HCT116 (cell line): ENCODE results near the gene SORL1. TPM values are rescaled to one million over a fixed set of nuclear protein-coding genes. Genes with fewer than 3 reads are reported as not detected.

Experiments
- ATAC-seq: fragments of 200-7000 bp; cut with Tn5 transposase; 2 replicates; pipeline ENCODE4 v1.9.1; 2020; ENCODE audit warnings: mild to moderate bottlenecking, moderate library complexity
- BruUV-seq: library from RNA; stranded (reverse); fragments of 400-500 nt; replicated peaks from 2 replicates; lab custom pipeline; 2021; lab: Mats Ljungman, UMichigan
- CTCF ChIA-PET: fragments of 300-600 bp; sonication (Branson Sonifier 250); formaldehyde crosslinking; loops from one replicate; lab custom pipeline; 2021; ENCODE audit warnings: antibody characterized with exemption; lab: Charles Lee
- POLR2A ChIA-PET: fragments of 300-600, 350-600 bp; sonication (Branson Sonifier 250); formaldehyde crosslinking; loops from one replicate; lab custom pipeline; 2021; ENCODE audit warnings: antibody characterized with exemption; lab: Charles Lee
- RAD21 ChIA-PET, 2 experiments: fragments of 300-600 bp; sonication (Branson Sonifier 250); formaldehyde crosslinking; loops; one replicate each; lab custom pipeline; 2023; ENCODE audit warnings: low total read pairs in 2 of 2; ENCODE audit not compliant: uncharacterized antibody in 2 of 2, unreplicated experiment in 2 of 2, low non-redundant PET in 1 of 2; lab: Charles Lee
- DNase-seq: peaks from one replicate; pipeline ENCODE4 v3.0.0-alpha.2; 2010; ENCODE audit warnings: low read depth, low spot score
- H2AFZ ChIP-seq: fragments of 200-600 bp; shearing (Covaris generic), sonication (generic); 2 replicates; pipeline ENCODE4 v1.6.1; 2017; ENCODE audit warnings: low read depth, mixed run types, mixed read lengths, antibody characterized with exemption, low read length; ENCODE audit not compliant: poor library complexity, severe bottlenecking
- H3K27ac ChIP-seq: 2 replicates; pipeline ENCODE4 v1.5.1; 2012; ENCODE audit warnings: low read depth, low read length
- H3K27me3 ChIP-seq: fragments of 200-600 bp; sonication (generic); 2 replicates; pipeline ENCODE4 v1.6.1; 2016; ENCODE audit warnings: mixed run types, low read length, mixed read lengths; ENCODE audit not compliant: insufficient read depth
- H3K36me3 ChIP-seq, 2 experiments: fragments of 200-500 bp in 1 of 2; fragments of 200-600 bp in 1 of 2; sonication (Bioruptor generic) in 1 of 2; sonication (generic) in 1 of 2; 2 replicates each; pipeline versions ENCODE4 v1.5.1 to v1.6.1; 2014 to 2016; ENCODE audit warnings: low read length in 2 of 2, inconsistent platforms in 1 of 2, mixed read lengths in 1 of 2, mixed run types in 1 of 2; ENCODE audit not compliant: insufficient read depth in 2 of 2, control insufficient read depth in 1 of 2
- H3K4me1 ChIP-seq, 2 experiments: fragments of 200-600 bp in 1 of 2; sonication (generic) in 1 of 2; 2 replicates each; pipeline versions ENCODE4 v1.5.1 to v1.6.1; 2012 to 2017; ENCODE audit warnings: low read length in 2 of 2, inconsistent platforms in 1 of 2, mild to moderate bottlenecking in 1 of 2, mixed read lengths in 1 of 2, mixed run types in 1 of 2, moderate library complexity in 1 of 2; ENCODE audit not compliant: insufficient read depth in 2 of 2, control insufficient read depth in 1 of 2
- H3K4me2 ChIP-seq: fragments of 200-600 bp; sonication (generic); 2 replicates; pipeline ENCODE4 v1.6.1; 2017; ENCODE audit warnings: mixed run types, low read length, mixed read lengths
- H3K4me3 ChIP-seq, 2 experiments: fragments of 200-600 bp in 1 of 2; sonication (generic) in 1 of 2; replicated peaks in 1 of 2; 2 replicates each; pipeline ENCODE4 v1.5.1; 2011 to 2016; ENCODE audit warnings: low read length in 2 of 2, control low read depth in 1 of 2, low read depth in 1 of 2, mild to moderate bottlenecking in 1 of 2, mixed read lengths in 1 of 2, mixed run types in 1 of 2
- H3K79me2 ChIP-seq: fragments of 200-600 bp; sonication (generic); 2 replicates; pipeline ENCODE4 v1.6.1; 2017; ENCODE audit warnings: mild to moderate bottlenecking, mixed run types, low read length, moderate library complexity, mixed read lengths; ENCODE audit not compliant: insufficient read depth
- H3K9ac ChIP-seq: fragments of 200-600 bp; sonication (generic); 2 replicates; pipeline ENCODE4 v1.6.1; 2016; ENCODE audit warnings: low read length, mixed read lengths
- H3K9me2 ChIP-seq: fragments of 200-600 bp; sonication (generic), shearing (Covaris generic); 2 replicates; pipeline ENCODE4 v1.6.1; 2017; ENCODE audit warnings: mixed run types, mild to moderate bottlenecking, moderate library complexity; ENCODE audit not compliant: insufficient read depth
- H3K9me3 ChIP-seq, 2 experiments: fragments of 200-500 bp in 1 of 2; fragments of 200-600 bp in 1 of 2; sonication (Bioruptor generic) in 1 of 2; sonication (generic) in 1 of 2; 2 replicates each; pipeline ENCODE4 v1.6.1; 2014 to 2017; ENCODE audit warnings: low read length in 2 of 2, mixed read lengths in 2 of 2, inconsistent platforms in 1 of 2, low read depth in 1 of 2, mild to moderate bottlenecking in 1 of 2, mixed run types in 1 of 2, moderate library complexity in 1 of 2; ENCODE audit not compliant: control insufficient read depth in 1 of 2, insufficient read depth in 1 of 2
- H4K20me1 ChIP-seq: fragments of 200-600 bp; sonication (generic), shearing (Covaris generic); 2 replicates; pipeline ENCODE4 v1.6.1; 2017; ENCODE audit warnings: mixed run types, mild to moderate bottlenecking, moderate library complexity; ENCODE audit not compliant: insufficient read depth
- CBX3 ChIP-seq: IDR thresholded peaks from 2 replicates; pipeline ENCODE4 v1.6.1; 2012; ENCODE audit warnings: low read depth
- ELF1 ChIP-seq: IDR thresholded peaks from 2 replicates; pipeline ENCODE4 v1.6.1; 2012; ENCODE audit warnings: low read depth, borderline replicate concordance
- EZH2phosphoT487 ChIP-seq: fragments of 200-600 bp; IDR thresholded peaks from 2 replicates; pipeline ENCODE4 v1.6.1; 2018; ENCODE audit warnings: antibody characterized with exemption, borderline replicate concordance
- JUND ChIP-seq: IDR thresholded peaks from 2 replicates; pipeline ENCODE4 v1.6.1; 2012
- RAD21 ChIP-seq: IDR thresholded peaks from 2 replicates; pipeline ENCODE4 v1.6.1; 2012; ENCODE audit warnings: low read depth, mild to moderate bottlenecking
- SIN3A ChIP-seq: IDR thresholded peaks from 2 replicates; pipeline ENCODE4 v1.6.1; 2012; ENCODE audit warnings: low read depth
- ZFX ChIP-seq: fragments of 450-650 bp; IDR thresholded peaks from 2 replicates; pipeline ENCODE4 v1.6.1; 2017
- intact Hi-C: fragments of 100-400 bp; cut with micrococcal nuclease; formaldehyde crosslinking; loops from 2 replicates; pipeline ENCODE4 v1.10.0; 2022
- total RNA-seq: library from RNA; stranded (reverse); gene quantifications from one replicate; pipeline ENCODE4 v1.2.1, GENCODE V29; 2021; ENCODE audit not compliant: unreplicated experiment
- TF ChIP-seq, protein P1 (sequence below): IDR thresholded peaks from 2 replicates; pipeline ENCODE4 v1.6.1; 2011; ENCODE audit warnings: mild to moderate bottlenecking, low read length, moderate library complexity; ENCODE audit not compliant: insufficient replicate concordance; ENCODE audit errors: extremely low read depth
- TF ChIP-seq, protein P2 (sequence below): IDR thresholded peaks from 2 replicates; pipeline ENCODE4 v1.6.1; 2012
- TF ChIP-seq, protein P3 (sequence below): IDR thresholded peaks from 2 replicates; pipeline ENCODE4 v1.6.1; 2012
- TF ChIP-seq, protein P4 (sequence below), 3 experiments: fragments of 200-600 bp in 1 of 3; sonication (generic) in 1 of 3; IDR thresholded peaks in 2 of 3; conservative IDR thresholded peaks in 1 of 3; 2 replicates each; pipeline ENCODE4 v1.5.1; 2012 to 2017; ENCODE audit warnings: low read depth in 2 of 3, low read length in 2 of 3, antibody characterized with exemption in 1 of 3, borderline replicate concordance in 1 of 3, control low read depth in 1 of 3, mild to moderate bottlenecking in 1 of 3, mixed read lengths in 1 of 3, mixed run types in 1 of 3, moderate library complexity in 1 of 3; ENCODE audit not compliant: insufficient read depth in 1 of 3

Gene SORL1
- total RNA-seq, 1 experiment from 2014 or later, result 17.4 TPM

DNA sequence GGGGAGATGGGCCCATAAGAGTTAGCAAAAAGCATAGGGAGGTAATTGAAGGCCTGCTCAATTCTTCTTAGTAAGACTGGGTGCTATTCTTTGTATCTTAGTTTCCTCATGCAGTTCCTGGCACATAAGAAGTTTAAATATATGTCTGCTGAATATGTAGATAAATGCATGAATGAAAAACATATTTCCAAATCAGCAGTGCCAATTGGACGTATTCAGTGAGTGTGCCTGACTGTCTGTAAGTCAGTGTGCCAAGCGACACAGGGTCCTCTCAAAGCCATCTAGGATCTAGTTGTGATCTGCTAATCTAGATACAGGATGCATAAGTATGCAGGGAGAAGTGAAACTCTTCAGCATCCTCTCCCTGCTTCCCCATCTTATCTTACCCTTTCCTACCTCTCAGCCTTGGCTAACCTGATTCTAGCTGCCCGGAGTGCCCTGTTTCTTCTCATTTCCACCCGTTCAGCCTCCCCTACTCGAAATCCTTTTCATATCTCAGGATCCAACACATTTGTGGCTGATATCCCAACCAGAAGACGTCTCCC lies 91.8 kb downstream of the SORL1 start:
- Histone ChIP-seq H3K9ac (no peak overlapping the region), H3K4me1 (no peaks in the 10 kb centered on the region), H3K27ac (no peak overlapping the region), H3K36me3 (no peaks in the 10 kb centered on the region), H2AFZ (no peak overlapping the region), H3K27me3 (no peaks in the 10 kb centered on the region), H3K9me2 (no peaks in the 10 kb centered on the region), H3K4me2 (no peak overlapping the region), H4K20me1 (no peaks in the 10 kb centered on the region), H3K79me2 (no peaks in the 10 kb centered on the region), H3K9me3 (no peaks in the 10 kb centered on the region), H3K4me3 (no peak overlapping the region)
- intact Hi-C loops, result no loop called here
- DNase-seq (no peak), ATAC-seq (no peak)
- POLR2A ChIA-PET, result no interaction called here
- RAD21 ChIA-PET, result no interaction called here
- BruUV-seq, result no TSS peak
- TF ChIP-seq, protein P1, sequence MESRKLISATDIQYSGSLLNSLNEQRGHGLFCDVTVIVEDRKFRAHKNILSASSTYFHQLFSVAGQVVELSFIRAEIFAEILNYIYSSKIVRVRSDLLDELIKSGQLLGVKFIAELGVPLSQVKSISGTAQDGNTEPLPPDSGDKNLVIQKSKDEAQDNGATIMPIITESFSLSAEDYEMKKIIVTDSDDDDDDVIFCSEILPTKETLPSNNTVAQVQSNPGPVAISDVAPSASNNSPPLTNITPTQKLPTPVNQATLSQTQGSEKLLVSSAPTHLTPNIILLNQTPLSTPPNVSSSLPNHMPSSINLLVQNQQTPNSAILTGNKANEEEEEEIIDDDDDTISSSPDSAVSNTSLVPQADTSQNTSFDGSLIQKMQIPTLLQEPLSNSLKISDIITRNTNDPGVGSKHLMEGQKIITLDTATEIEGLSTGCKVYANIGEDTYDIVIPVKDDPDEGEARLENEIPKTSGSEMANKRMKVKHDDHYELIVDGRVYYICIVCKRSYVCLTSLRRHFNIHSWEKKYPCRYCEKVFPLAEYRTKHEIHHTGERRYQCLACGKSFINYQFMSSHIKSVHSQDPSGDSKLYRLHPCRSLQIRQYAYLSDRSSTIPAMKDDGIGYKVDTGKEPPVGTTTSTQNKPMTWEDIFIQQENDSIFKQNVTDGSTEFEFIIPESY, result no peak
- TF ChIP-seq, protein P2, sequence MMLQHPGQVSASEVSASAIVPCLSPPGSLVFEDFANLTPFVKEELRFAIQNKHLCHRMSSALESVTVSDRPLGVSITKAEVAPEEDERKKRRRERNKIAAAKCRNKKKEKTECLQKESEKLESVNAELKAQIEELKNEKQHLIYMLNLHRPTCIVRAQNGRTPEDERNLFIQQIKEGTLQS, result no peak
- TF ChIP-seq EZH2phosphoT487 (no peak), CBX3 (no peak), ELF1 (no peak), SIN3A (no peak), JUND (no peak), RAD21 (no peak), ZFX (no peak)
- TF ChIP-seq, protein P3, sequence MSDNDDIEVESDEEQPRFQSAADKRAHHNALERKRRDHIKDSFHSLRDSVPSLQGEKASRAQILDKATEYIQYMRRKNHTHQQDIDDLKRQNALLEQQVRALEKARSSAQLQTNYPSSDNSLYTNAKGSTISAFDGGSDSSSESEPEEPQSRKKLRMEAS, result no peak
- TF ChIP-seq, protein P4, sequence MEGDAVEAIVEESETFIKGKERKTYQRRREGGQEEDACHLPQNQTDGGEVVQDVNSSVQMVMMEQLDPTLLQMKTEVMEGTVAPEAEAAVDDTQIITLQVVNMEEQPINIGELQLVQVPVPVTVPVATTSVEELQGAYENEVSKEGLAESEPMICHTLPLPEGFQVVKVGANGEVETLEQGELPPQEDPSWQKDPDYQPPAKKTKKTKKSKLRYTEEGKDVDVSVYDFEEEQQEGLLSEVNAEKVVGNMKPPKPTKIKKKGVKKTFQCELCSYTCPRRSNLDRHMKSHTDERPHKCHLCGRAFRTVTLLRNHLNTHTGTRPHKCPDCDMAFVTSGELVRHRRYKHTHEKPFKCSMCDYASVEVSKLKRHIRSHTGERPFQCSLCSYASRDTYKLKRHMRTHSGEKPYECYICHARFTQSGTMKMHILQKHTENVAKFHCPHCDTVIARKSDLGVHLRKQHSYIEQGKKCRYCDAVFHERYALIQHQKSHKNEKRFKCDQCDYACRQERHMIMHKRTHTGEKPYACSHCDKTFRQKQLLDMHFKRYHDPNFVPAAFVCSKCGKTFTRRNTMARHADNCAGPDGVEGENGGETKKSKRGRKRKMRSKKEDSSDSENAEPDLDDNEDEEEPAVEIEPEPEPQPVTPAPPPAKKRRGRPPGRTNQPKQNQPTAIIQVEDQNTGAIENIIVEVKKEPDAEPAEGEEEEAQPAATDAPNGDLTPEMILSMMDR (IDR thresholded peaks at IDR 0.05 in 2 of 3, conservative IDR thresholded peaks at IDR 0.05 in 1 of 3; ENCODE audit: borderline replicate concordance in 1 of 3, insufficient read depth in 1 of 3, low read depth in 2 of 3, low read length in 2 of 3), result no peak
- CTCF ChIA-PET, result no interaction called here
